ENCODE results near the gene FAM120A. TPM values are rescaled to one million over a fixed set of nuclear protein-coding genes. Genes with fewer than 3 reads are reported as not detected.

The FAM120A gene
- total and polyA plus RNA-seq, 9 of the 15 experiments (the other 6 are each of a cell fraction or from before 2014, with no cell fraction given) = 8.7 to 71.0 (median 42.2) TPM

- H3K9me1 ChIP-seq (ENCODE audit: control insufficient read depth, insufficient read depth, low read length) = peaks cover 4% of the 10 kb centered on the region
- H3K4me2 ChIP-seq (ENCODE audit: insufficient read depth, low read length) = no peak overlapping the region
- no TSS peak for BruUV-seq (replicated peaks)
- peaks cover 0 to 4% of the 10 kb centered on the region in 2 experiments; a peak in 1 of 5 replicates for H3K4me1 ChIP-seq (replicated peaks in 1 of 2; ENCODE audit: control insufficient read depth in 2 of 2, insufficient read depth in 2 of 2, low read length in 2 of 2)
- in situ Hi-C loops (cut with MboI) (no loop called here), intact Hi-C loops (cut with micrococcal nuclease) (loop anchor here (2.0 kb wide), 1 partner anchor 33 kb away; the partner anchor contains the start of gene FAM120AOS)
- no peaks in the 10 kb centered on the region for H3K27me3 ChIP-seq (ENCODE audit: control insufficient read depth in 2 of 2, insufficient read depth in 2 of 2, low read length in 2 of 2)
- POLR2A ChIA-PET = interaction anchor here (1.0 kb wide), 1 partner anchor 10 kb away, joined by 4 read pairs; no protein-coding TSS in a partner anchor
- H3K36me3 ChIP-seq (ENCODE audit: control insufficient read depth, insufficient read depth, low read length) = peaks cover 78% of the 10 kb centered on the region
- CTCF ChIA-PET (ENCODE audit: low intra/inter-chr PET ratio) = no interaction called here
- H3K79me2 ChIP-seq (ENCODE audit: control insufficient read depth, insufficient read depth, low read length) = peaks cover 84% of the 10 kb centered on the region
- WGBS (ENCODE audit: insufficient coverage, low coverage, missing lambda C conversion rate) = 100% methylated on average over 1 of the region's 1 CpG
- FAIRE-seq (no peak), ATAC-seq (peak; percentile 38; the same call in 1 of the 3 replicates), DNase-seq (ENCODE audit: extremely low read depth in 1 of 4, low spot score in 3 of 4) (no peak)
- H2AFZ ChIP-seq (ENCODE audit: low read depth, low read length) = no peak overlapping the region
- no peak overlapping the region; a peak in 1 of 4 replicates for H3K9ac ChIP-seq (ENCODE audit: insufficient read depth in 1 of 2, low read depth in 2 of 2, low read length in 2 of 2)
- peaks cover 3% of the 10 kb centered on the region; the same call in 1 of the 2 replicates for H4K20me1 ChIP-seq (replicated peaks; ENCODE audit: control insufficient read depth, insufficient read depth, low read length)
- H3K27ac ChIP-seq (ENCODE audit: extremely low read depth, low read depth, low read length) = peak overlapping the region; percentile 2; the same call in 2 of the 3 replicates
- H3K4me3 ChIP-seq = no peak overlapping the region
- no peaks in the 10 kb centered on the region for H3K9me3 ChIP-seq (replicated peaks; ENCODE audit: control insufficient read depth, insufficient read depth, low read depth, low read length)
- TF ChIP-seq GABPB1 (CRISPR knock-in tag; IDR thresholded peaks at IDR 0.05) (no peak), ZNF79 (CRISPR knock-in tag; IDR thresholded peaks at IDR 0.05; ENCODE audit: low read depth) (no peak; the same call in 1 of the 2 replicates), MAFK (IDR thresholded peaks at IDR 0.05; ENCODE audit: low read length) (peak; percentile 92), STAT5B (CRISPR knock-in tag; IDR thresholded peaks at IDR 0.05) (no peak), ZNF583 (CRISPR knock-in tag; IDR thresholded peaks at IDR 0.05) (no peak), IRF9 (tag; IDR thresholded peaks at IDR 0.05) (no peak), ZNF75A (CRISPR knock-in tag; IDR thresholded peaks at IDR 0.05) (no peak), MLX (CRISPR knock-in tag; conservative IDR thresholded peaks at IDR 0.05) (no peak), ZNF253 (CRISPR knock-in tag; conservative IDR thresholded peaks at IDR 0.05) (no peak), JUNB (CRISPR knock-in tag; conservative IDR thresholded peaks at IDR 0.05) (no peak), AFF4 (CRISPR knock-in tag; IDR thresholded peaks at IDR 0.05) (no peak), SIN3B (IDR thresholded peaks at IDR 0.05; ENCODE audit: low read depth) (no peak), TCFL5 (CRISPR knock-in tag; conservative IDR thresholded peaks at IDR 0.05) (no peak), MXI1 (IDR thresholded peaks at IDR 0.05; ENCODE audit: low read depth, low read length) (no peak)
These were observed 34.8 kb downstream of the FAM120A start for GRCh38 chr9:93486268-93486667.
